Hematopoietic multipotent progenitor cell treated with erythropoietin and hydrocortisone succinate and interleukin-3 and kit ligand, for 17 days (in vitro differentiated cells): ENCODE measurements around the gene AP5S1.
A peak's percentile ranks its signal among the peaks of the same experiment; 100 is the strongest.
"Not testable (repeated sequence)": the region's sequence is repeated elsewhere in the genome, so short reads cannot be mapped to it uniquely, and the experiment has no call there.

Experiments
- DNase-seq: peaks from one replicate; pipeline ENCODE4 v3.0.0-alpha.2; 2015; ENCODE audit warnings: low spot score

The AP5S1 gene

DNA sequence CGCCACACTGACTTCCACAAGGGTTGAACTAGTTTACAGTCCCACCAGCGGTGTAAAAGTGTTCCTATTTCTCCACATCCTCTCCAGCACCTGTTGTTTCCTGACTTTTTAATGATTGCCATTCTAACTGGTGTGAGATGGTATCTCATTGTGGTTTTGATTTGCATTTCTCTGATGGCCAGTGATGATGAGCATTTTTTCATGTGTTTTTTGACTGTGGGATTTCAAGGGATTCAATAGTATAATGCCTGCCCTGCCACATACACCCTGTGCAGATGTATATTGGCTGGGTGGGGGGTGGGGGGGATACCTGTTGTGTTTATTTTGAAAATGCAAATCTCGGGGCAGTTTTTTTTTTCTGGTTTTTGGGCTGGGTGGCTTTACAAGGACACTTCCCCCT, 26.2 kb upstream of the AP5S1 start:
- not testable (repeated sequence) for DNase-seq

DNA sequence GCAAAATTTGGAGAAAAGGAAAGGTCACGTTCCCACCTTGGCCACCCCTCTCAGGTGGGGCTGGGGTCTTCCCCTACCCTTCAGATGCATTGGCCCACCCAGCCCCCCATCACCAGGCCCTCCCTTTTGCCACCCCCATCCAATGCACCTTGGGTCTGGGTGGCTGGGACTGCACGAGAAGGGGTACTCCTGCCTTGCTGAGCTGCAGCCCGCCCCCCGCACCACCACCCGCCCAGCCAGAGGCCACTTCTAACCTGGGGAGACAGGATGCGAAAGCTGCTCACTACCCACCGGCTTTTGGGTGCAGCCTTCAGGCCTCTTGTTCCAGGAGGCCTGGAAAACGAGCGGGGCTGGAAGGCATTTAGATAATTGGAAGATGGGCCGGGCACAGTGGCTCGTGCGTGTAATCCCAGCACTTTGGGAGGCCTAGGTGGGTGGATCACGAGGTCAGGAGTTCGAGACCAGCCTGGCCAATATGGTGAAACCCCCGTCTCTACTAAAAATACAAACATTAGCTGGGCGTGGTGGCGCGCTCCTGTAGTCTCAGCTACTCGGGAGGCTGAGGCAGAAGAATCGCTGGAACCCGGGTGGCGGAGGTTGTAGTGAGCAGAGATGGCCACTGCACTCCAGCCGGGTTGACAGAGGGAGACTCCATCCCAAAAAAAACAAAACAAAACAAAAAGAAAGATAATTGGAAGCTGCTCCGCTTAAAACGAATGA, 25.5 kb upstream of the AP5S1 start:
- no peak for DNase-seq

DNA sequence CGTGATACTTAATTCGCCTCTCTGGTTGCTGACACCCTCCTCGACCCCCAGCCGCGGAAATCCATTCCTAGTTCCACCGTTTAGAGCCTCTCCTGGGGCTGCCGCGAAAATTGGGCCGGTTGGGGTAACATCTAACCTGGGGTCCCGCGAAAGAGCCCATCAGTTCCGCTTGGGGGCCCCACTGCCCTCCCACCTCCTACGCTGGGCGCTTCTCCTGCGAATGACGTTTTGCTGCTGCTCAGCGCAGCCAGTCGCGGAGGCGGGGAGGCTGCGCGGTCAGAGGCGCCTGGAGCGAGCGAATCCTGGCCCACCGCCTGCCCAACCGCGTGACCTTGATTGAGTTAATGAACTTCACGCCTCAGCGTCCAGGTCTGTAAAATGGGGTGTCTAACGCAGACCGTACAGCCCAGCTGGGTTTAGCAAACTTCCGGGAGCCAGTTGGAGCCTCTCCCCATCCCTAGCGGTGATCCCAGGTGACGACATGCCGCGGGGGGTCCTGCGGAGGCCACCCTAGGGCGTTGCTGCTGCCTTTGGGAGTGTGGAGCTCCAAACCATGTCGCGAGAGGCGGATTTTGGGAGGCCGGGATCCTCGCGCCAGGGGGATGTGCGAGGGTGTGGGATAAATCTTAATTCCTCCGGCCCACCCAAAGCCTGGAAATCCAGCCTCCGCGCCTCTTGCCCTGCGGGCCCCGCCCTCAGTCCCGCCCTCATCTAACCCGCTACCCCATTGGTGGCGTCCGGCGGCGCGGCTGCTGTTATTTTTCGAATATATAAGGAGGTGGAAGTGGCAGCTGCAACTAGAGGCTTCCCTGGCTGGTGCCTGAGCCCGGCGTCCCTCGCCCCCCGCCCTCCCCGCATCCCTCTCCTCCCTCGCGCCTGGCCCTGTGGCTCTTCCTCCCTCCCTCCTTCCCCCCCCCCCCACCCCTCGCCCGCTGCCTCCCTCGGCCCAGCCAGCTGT, 24.6 kb upstream of the AP5S1 start, which contains the start of gene CDC25B:
CDC25B (plus strand) TSS at position 800 of the 958 bp plus-strand sequence. CDS start 222 bp downstream, outside the sequence.
- peak; percentile 78 for DNase-seq

DNA sequence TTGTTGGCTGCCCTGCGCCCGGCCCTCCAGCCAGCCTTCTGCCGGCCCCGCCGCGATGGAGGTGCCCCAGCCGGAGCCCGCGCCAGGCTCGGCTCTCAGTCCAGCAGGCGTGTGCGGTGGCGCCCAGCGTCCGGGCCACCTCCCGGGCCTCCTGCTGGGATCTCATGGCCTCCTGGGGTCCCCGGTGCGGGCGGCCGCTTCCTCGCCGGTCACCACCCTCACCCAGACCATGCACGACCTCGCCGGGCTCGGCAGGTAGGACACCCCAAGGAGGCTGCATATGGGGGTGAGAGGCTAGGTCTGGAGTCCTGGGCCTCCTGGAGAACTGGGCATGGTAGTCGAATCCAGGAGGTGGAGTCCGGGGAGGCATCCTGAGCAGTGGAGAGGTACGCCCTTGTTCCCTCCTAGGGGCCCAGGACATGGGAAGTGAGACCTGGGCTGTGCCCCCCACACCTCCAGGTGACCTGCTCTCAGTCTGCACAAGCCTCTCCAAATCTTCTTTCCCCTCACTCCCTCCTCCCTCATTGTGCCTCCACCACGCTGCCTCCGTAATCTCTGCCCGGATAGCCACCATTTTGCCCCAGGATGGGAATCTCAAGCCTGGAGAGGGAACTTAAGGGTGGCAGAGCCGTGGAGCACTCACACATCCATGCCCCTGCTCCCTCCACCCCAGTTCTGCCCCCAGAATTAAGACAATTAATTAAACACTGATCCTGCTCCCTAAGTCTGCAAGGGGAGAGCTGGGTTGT, 23.7 kb upstream of the AP5S1 start:
- DNase-seq = no peak

DNA sequence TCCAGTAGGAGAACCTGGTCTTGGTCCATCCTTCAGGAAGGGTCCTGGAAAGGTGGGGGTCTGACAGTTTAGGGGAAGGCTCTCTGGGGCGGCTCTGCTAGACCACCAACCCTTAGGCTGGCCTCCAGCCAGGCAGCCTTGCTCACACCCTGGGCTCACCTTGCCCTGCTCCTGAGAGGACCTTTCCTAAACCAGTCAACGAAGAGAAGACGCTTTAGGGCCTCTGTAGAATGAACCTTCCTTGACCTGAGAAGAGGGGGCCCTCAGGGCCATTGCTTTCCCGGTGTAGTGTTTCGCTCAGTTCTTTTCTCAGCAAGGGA, 23.2 kb upstream of the AP5S1 start:
- DNase-seq = no peak

DNA sequence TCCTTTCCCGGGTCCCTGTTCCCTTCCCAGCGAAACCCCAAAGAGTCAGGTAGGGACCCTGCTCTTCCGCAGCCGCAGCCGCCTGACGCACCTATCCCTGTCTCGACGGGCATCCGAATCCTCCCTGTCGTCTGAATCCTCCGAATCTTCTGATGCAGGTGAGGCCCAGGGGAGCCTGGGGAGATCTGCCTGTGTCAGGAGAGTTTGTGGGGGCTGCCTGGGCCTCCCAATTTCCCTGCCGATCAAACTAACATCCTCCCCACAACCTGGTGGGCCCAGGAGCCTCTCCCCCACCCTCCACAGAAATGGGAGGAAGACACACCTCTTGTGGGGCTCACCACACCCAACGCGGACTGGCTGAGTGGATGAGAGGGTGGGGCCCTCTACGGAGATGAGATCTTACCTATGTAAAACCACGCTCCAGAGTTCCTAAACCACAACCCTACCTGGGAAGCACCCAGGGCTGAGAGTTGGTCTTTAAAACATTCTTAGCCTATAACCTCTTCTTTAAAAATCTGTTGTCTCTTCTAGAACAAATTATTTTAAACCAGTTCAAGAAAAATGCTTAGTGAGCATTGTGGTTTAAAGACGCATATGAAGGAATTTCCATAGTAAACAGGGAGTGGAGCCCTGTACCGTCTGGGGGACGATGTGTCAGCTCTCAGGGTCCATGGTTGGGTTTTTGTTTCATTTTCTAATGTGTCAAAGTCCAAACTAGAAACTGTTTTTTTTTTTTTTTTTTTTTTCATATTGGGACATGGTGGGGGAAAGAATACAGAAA, 22.6 kb upstream of the AP5S1 start:
- DNase-seq = peak; percentile 63

DNA sequence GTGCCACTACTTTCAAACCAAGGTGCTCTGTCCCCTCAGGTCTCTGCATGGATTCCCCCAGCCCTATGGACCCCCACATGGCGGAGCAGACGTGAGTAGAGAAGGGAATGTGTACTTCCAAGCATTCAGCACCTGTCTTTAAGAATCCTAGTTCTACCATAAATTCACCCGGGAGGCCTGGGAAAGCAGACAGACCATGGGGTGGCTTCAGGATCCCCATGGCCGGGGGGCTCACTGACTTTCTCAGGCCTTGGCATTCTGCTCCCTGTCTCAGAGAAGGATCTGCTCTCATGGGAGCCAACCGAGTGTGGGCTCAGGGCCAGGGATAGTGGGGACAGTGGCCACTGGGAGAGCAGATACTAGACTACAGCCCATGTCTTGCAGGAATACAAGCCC, 22.0 kb upstream of the AP5S1 start:
- DNase-seq = no peak

DNA sequence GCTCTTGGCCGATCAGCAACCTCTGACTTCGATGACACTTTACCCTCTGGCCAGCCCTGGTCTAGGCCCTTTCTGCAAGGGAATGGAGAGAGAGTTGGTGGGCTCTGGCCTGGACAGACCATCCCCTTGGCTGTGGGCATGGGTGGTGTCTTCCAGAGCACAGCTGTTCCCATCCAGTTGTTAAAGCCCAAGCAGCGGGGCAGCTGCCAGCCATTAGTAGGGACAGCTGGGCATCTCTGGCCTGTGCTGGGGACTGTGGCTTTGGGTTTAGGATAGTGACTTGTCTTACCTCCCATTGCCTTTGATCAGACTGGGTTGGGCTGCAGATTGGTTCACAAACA, 21.5 kb upstream of the AP5S1 start:
- no peak for DNase-seq

DNA sequence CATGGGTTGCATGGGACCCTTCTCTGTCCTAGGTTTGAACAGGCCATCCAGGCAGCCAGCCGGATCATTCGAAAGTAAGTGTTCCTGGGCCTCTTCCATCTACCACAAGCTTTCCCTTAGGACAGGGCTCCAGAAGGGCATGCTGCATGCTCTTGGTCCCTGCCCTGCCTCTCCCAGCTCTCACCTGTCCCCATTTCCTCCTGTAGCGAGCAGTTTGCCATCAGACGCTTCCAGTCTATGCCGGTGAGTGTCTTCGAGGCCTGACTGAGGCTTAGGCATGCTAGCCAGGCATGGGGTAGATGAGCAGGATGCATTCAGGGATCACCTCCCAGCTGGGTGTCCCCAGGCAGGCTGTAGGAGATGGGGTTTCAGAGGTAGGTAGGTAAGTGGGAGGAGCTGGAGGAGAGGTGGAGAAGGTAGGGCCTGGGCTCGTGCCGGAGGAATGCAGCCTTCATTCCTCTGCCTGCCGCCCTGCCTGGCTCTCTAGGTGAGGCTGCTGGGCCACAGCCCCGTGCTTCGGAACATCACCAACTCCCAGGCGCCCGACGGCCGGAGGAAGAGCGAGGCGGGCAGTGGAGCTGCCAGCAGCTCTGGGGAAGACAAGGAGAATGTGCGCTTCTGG, 20.0 kb upstream of the AP5S1 start:
- DNase-seq = no peak

DNA sequence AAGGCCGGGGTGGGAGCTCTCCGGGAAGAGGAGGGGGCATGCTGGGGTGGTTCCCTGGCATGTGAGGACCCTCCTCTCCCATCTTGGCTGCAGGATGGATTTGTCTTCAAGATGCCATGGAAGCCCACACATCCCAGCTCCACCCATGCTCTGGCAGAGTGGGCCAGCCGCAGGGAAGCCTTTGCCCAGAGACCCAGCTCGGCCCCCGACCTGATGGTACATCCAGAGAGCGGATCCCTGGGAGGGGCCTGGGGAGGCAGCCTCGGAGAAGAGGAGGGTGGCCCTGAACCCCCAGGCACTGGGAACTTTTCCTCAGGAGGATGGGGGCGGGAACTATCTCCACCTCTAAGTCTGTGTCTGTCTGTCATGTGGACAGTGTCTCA, 19.5 kb upstream of the AP5S1 start:
- DNase-seq = no peak

DNA sequence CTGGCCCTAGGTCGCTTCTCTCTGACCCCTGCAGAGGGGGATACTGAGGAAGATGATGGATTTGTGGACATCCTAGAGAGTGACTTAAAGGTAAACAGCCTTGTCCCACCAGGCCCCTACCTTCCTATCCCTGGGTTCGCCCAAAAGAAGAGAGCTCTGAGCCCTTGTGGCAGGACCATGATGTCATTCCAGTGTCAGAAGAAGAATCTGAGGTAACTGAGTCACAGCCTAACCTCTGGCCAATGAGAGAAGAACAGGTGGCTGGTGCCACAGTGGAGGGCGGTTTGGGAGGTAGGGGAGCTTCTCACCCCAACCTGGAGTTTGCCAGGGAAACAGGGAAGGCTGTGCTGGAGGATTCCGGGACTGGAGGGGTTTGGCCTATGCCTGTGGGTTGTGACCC, 19.0 kb upstream of the AP5S1 start:
- DNase-seq = no peak

DNA sequence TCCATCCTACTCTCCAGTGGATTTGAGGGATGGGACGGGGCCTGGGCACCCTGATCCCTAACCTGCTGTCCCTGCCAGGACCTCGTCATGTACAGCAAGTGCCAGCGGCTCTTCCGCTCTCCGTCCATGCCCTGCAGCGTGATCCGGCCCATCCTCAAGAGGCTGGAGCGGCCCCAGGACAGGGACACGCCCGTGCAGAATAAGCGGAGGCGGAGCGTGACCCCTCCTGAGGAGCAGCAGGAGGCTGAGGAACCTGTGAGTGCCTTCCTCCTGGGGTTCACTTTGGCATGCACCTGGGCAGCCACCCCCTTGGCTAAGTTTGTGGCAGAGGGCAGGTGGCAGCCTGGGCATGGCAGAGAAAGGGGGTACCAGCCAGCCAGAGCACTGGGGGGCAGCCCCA, 18.5 kb upstream of the AP5S1 start:
- DNase-seq = no peak

DNA sequence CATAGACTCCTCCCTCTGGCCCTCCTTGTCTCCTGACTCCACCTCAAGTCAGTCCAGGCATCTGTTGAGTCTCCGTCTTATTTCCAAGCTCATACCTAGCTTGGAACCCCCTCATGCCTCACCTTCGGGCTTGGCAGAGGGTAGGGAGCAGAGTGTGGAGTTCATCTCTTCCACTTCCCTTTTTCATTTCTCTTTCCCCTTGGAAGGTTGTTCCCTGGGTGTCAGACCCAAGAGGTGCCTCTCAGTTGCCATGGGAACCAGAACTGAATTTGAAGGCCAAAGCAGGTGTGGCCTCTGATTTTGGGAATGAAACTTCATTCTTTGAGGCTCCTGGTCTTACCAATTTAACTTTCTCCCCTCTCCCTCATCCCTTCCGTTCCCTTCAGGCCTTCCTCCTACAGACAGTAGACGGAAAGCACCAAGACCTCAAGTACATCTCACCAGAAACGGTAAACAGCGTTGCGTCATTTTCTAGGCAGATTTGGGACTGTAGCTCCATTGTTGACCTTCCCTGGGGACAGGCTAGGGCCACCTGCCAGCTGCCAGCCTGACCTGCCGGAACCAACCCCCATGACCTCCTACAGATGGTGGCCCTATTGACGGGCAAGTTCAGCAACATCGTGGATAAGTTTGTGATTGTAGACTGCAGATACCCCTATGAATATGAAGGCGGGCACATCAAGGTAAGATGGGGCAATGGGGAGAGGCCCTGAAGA, 17.7 kb upstream of the AP5S1 start:
- DNase-seq = no peak

DNA sequence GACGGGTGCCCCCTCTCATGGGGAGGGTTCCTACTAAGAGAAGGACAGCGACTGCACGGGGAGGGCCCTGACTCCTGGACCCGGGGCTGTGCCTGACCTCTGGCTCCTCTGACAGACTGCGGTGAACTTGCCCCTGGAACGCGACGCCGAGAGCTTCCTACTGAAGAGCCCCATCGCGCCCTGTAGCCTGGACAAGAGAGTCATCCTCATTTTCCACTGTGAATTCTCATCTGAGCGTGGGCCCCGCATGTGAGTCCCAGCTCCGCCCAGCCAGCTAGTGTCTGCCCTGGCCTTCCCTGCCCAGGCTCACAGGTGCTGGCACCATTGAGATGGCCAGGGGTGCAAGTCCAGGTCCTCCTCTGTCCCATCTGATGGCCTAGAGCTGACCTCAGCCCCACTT, 17.1 kb upstream of the AP5S1 start:
- DNase-seq = no peak

DNA sequence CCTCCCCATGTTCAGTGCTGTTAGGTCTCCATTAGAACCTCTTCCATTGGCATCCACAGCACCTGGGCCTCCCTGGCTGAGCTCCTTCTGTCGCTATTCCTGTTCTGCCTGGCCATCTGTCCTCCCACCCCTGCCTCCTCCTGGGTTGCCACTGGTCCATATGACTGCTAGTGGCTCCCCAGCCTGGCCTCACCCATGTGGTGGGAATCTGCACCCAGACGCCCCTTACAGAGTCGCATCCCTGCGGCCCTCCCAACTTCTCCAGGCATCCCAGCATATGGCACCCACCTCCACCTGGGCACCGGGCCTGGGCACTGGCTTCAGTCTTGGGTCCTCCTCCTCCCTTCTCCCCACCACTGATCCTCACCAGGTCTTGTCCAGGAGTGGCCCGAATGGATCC, 16.5 kb upstream of the AP5S1 start:
- DNase-seq = no peak

DNA sequence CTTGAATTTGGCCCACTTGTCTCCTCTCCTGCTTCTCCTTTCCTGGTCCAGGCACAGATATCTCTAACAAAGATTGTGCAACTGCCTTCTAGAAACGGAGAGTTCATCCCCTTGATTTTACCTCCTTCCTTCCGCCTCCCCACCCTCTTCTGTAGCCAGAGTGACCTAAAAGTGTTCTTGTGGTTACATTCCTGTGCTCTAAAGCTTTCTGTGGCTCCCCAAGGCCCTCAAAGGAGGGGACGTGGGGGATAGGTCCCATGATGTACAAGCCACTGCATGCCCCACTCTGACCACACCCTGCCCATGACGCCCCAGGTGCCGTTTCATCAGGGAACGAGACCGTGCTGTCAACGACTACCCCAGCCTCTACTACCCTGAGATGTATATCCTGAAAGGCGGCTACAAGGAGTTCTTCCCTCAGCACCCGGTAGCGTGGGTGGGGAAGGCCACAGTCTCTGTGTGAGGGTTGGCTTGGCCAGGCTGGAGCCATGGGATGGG, 16.0 kb upstream of the AP5S1 start:
- no peak for DNase-seq

DNA sequence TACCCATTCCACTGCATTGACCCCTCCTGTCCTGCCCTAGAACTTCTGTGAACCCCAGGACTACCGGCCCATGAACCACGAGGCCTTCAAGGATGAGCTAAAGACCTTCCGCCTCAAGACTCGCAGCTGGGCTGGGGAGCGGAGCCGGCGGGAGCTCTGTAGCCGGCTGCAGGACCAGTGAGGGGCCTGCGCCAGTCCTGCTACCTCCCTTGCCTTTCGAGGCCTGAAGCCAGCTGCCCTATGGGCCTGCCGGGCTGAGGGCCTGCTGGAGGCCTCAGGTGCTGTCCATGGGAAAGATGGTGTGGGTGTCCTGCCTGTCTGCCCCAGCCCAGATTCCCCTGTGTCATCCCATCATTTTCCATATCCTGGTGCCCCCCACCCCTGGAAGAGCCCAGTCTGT, 15.6 kb upstream of the AP5S1 start:
- no peak for DNase-seq

DNA sequence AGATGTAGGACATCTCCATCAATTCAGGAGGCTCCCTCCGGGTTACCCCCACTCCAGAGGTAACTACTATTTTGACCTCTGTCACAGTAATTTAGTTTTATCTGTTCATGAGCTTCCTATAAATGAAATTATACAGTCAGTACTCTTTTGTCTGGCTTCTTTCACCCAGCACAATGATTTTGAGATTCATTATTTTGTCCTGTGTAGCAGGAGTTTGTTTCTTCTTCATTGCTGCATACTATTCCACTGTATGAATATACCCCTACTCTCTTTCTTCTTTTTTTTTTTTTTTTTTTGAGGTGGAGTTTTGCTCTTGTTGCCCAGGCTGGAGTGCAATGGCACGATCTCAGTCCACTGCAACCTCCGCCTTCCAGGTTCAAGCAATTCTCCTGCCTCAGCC, 11.8 kb upstream of the AP5S1 start:
- no peak for DNase-seq

DNA sequence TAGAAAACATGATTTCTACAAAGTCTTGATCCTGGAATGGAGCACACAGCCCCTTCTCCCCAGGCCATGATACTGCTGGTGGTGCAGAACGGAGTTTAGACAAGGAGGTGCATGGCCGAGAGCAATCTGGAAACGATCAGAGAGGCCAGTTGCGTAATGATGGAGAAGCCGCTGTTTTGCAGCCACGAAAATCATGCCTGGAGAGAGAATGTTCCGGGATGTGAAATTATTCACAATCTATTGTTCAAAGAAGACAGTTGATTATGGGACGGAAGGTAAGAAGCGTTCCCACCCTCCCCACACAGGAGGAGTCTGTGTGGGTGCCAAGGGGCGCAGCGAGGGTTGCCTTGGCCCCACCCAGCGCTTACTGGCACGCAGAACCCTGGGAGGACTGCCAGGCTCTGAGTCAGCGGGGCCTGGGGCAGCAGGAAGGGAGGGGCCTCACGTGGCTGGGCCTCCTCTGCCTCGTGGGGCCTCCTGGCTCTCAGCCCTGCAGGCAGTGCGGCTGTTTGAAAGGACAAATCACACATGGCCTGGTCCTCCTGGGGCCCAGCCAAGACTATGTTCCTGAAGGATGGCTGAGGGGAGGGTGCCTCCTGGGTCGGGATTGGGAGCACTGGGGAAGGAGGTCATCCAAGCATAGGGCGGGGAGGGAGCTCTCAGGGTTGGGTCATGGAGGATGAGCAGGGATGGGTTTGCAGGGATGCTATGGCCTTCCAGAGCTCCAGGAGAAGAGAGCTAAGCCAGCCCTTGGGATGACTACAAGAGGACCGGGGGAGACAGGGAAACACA, 8.7 kb upstream of the AP5S1 start:
- peak; percentile 96 for DNase-seq

DNA sequence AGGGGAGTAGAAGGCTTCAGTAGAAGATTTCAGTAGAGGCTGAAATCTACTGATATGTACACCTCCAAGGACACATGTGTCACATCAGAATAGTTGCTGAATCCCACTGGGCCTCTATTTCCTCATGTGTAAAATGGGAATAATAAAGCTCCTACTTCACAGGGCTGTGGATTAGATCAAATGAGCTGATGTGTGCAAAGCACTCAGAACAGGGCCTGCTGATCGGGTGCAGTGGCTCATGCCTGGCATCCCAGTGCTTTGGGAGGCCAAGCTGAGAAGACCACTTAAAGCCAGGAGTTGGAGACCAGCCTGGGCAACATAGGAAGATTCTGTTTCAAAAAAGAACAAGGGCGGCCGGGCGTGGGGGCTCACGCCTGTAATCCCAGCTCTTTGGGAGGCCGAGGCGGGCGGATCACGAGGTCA, 8.1 kb upstream of the AP5S1 start:
- DNase-seq = no peak
